Measurements from ENCODE around the gene GSTA3. TPM values are rescaled to one million over a fixed set of nuclear protein-coding genes. Genes with fewer than 3 reads are reported as not detected.
"Not testable (repeated sequence)": the region's sequence is repeated elsewhere in the genome, so short reads cannot be mapped to it uniquely, and the experiment has no call there.

GSTA3 gene
- total RNA-seq, 1 experiment from 2014 or later: not detected

- CTCF ChIA-PET: no interaction called here
- no peaks in the 10 kb centered on the region for H4K20me1 ChIP-seq (ENCODE audit: low read length)
- no peaks in the 10 kb centered on the region for H3K9me3 ChIP-seq (ENCODE audit: low read length)
- POLR2A ChIA-PET (ENCODE audit: unreplicated experiment): no interaction called here
- no peaks in the 10 kb centered on the region for H3K79me2 ChIP-seq (ENCODE audit: low read length)
- H3K27ac ChIP-seq (ENCODE audit: low read length): peak overlapping the region; percentile 54
- BruUV-seq (replicated peaks): no TSS peak
- TF ChIP-seq EZH2phosphoT487 (IDR thresholded peaks at IDR 0.05; ENCODE audit: borderline replicate concordance, low read length): no peak
- TF ChIP-seq, protein P1, sequence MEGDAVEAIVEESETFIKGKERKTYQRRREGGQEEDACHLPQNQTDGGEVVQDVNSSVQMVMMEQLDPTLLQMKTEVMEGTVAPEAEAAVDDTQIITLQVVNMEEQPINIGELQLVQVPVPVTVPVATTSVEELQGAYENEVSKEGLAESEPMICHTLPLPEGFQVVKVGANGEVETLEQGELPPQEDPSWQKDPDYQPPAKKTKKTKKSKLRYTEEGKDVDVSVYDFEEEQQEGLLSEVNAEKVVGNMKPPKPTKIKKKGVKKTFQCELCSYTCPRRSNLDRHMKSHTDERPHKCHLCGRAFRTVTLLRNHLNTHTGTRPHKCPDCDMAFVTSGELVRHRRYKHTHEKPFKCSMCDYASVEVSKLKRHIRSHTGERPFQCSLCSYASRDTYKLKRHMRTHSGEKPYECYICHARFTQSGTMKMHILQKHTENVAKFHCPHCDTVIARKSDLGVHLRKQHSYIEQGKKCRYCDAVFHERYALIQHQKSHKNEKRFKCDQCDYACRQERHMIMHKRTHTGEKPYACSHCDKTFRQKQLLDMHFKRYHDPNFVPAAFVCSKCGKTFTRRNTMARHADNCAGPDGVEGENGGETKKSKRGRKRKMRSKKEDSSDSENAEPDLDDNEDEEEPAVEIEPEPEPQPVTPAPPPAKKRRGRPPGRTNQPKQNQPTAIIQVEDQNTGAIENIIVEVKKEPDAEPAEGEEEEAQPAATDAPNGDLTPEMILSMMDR (conservative IDR thresholded peaks at IDR 0.05; ENCODE audit: low read depth, low read length): no peak
- TF ChIP-seq EZH2 (IDR thresholded peaks at IDR 0.05; ENCODE audit: low read length, unreplicated experiment): no peak
- peaks cover 18% of the 10 kb centered on the region for H3K4me1 ChIP-seq (ENCODE audit: insufficient read depth, low read length)
- H3K4me2 ChIP-seq (ENCODE audit: low read length): peak overlapping the region; percentile 64
- no peaks in the 10 kb centered on the region for H3F3A ChIP-seq (ENCODE audit: low read length, unreplicated experiment)
- H3K36me3 ChIP-seq (ENCODE audit: low read depth, low read length): no peaks in the 10 kb centered on the region
- H2AFZ ChIP-seq (ENCODE audit: low read length): no peak overlapping the region
- H3K9me2 ChIP-seq (replicated peaks; ENCODE audit: low read length): no peaks in the 10 kb centered on the region
- intact Hi-C loops (cut with micrococcal nuclease): loop anchor here (5.0 kb wide), 1 partner anchor 38 kb away; no protein-coding TSS in a partner anchor
- DNase-seq (peak; percentile 91), ATAC-seq (peak; percentile 96)
- peak overlapping the region; percentile 20; the same call in 1 of the 2 replicates for H3K4me3 ChIP-seq (ENCODE audit: low read length)
- H3K27me3 ChIP-seq (ENCODE audit: low read length): no peaks in the 10 kb centered on the region
- H3K9ac ChIP-seq (ENCODE audit: low read length): no peak overlapping the region
Measured at GRCh38 chr6:52953911-52954839, 44.7 kb upstream of the GSTA3 start.

DNA sequence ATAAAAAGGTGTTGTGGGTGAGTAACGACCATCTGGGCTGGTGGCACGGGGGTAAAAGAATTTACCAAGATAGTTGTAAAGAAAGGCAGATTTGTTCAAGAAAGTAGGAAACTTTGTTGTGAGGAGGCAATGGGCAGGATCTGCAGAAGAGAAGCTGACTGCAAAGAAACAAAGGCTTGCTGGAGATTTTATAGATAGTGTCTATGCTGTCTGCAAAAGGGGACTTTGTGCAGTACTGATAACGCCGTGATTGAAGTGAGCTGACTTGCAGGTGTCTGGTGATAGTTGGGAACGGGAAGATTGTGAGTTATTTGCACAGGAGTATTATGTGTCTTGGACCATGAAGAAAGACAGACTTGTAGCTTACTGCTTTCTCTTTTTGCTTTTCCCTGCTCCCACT is 36.8 kb upstream of the GSTA3 start:
- no peaks in the 10 kb centered on the region for H3F3A ChIP-seq (ENCODE audit: low read length, unreplicated experiment)
- ChIA-PET POLR2A (ENCODE audit: unreplicated experiment) (no interaction called here), CTCF (no interaction called here)
- H3K36me3 ChIP-seq (ENCODE audit: low read depth, low read length): no peaks in the 10 kb centered on the region
- H3K4me3 ChIP-seq (ENCODE audit: low read length): no peak overlapping the region
- intact Hi-C loops (cut with micrococcal nuclease): no loop called here
- no TSS peak for BruUV-seq (replicated peaks)
- no peaks in the 10 kb centered on the region for H3K9me2 ChIP-seq (replicated peaks; ENCODE audit: low read length)
- no peaks in the 10 kb centered on the region for H3K27me3 ChIP-seq (ENCODE audit: low read length)
- H3K4me1 ChIP-seq (ENCODE audit: insufficient read depth, low read length): no peaks in the 10 kb centered on the region
- ATAC-seq (no peak), DNase-seq (no peak)
- TF ChIP-seq, protein P1 (conservative IDR thresholded peaks at IDR 0.05; ENCODE audit: low read depth, low read length): no peak
- no peak for TF ChIP-seq EZH2phosphoT487 (IDR thresholded peaks at IDR 0.05; ENCODE audit: borderline replicate concordance, low read length)
- TF ChIP-seq EZH2 (IDR thresholded peaks at IDR 0.05; ENCODE audit: low read length, unreplicated experiment): no peak
- no peak overlapping the region for H3K27ac ChIP-seq (ENCODE audit: low read length)
- no peak overlapping the region for H2AFZ ChIP-seq (ENCODE audit: low read length)
- no peaks in the 10 kb centered on the region for H4K20me1 ChIP-seq (ENCODE audit: low read length)
- H3K79me2 ChIP-seq (ENCODE audit: low read length): no peaks in the 10 kb centered on the region
- no peak overlapping the region for H3K9ac ChIP-seq (ENCODE audit: low read length)
- no peak overlapping the region for H3K4me2 ChIP-seq (ENCODE audit: low read length)
- no peaks in the 10 kb centered on the region for H3K9me3 ChIP-seq (ENCODE audit: low read length)

DNA sequence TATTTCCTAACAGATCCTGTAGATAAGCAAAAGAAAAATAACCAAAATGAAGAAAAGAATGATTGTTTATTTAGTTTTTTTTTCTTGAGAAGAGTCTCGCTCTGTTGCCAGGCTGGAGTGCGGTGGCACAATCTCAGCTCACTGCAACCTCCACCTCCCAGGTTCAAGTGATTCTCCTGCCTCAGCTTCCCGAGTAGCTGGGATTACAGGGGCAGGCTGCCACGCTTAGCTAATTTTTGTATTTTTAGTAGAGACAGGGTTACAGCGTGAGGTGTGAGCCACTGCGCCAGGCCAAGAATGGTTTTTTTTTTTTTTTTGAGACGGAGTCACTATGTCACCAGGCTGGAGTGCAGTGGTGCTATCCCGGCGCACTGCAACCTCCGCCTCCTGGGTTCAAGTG is 33.3 kb upstream of the GSTA3 start:
- H3K9ac ChIP-seq (ENCODE audit: low read length); H2AFZ ChIP-seq (ENCODE audit: low read length); H3K4me3 ChIP-seq (ENCODE audit: low read length); intact Hi-C loops (cut with micrococcal nuclease); CTCF ChIA-PET; H3K9me3 ChIP-seq (ENCODE audit: low read length); H3K27me3 ChIP-seq (ENCODE audit: low read length); POLR2A ChIA-PET (ENCODE audit: unreplicated experiment); H3K9me2 ChIP-seq (replicated peaks; ENCODE audit: low read length); H3K4me2 ChIP-seq (ENCODE audit: low read length); BruUV-seq (replicated peaks); ATAC-seq; H3K79me2 ChIP-seq (ENCODE audit: low read length); H3K27ac ChIP-seq (ENCODE audit: low read length); DNase-seq; H3F3A ChIP-seq (ENCODE audit: low read length, unreplicated experiment); H3K36me3 ChIP-seq (ENCODE audit: low read depth, low read length); H4K20me1 ChIP-seq (ENCODE audit: low read length); H3K4me1 ChIP-seq (ENCODE audit: insufficient read depth, low read length): not testable (repeated sequence)

All from PC-3 (cell line).